ENCODE data around the gene RFX8.

Gene RFX8

DNA sequence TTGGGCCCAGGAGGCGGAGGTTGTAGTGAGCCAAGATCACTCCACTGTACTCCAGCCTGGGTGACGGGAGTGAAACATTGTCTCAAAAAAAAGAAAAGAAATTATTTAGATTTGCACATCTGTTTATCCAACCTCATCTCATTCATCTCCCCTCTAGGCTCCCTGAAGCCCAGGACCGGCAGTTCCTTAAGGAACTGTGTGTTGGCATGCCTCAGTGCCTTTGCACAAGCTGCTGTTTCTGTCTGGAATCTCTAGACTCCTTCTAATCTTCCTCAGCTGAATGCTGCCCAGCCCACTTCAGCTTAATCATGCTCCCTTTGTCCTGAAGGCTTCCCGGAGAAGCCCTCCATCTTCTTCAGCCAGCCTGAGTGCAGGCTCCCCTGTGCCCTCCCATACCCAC is 10.9 kb upstream of the RFX8 start:
- no peaks in the 10 kb centered on the region for H3K27me3 ChIP-seq
- no peak overlapping the region for H3K27ac ChIP-seq
- no peaks in the 10 kb centered on the region for H3K4me1 ChIP-seq
- intact Hi-C loops (cut with DNase I; ENCODE audit: low total_unique reads): no loop called here
- TF ChIP-seq, protein P1, sequence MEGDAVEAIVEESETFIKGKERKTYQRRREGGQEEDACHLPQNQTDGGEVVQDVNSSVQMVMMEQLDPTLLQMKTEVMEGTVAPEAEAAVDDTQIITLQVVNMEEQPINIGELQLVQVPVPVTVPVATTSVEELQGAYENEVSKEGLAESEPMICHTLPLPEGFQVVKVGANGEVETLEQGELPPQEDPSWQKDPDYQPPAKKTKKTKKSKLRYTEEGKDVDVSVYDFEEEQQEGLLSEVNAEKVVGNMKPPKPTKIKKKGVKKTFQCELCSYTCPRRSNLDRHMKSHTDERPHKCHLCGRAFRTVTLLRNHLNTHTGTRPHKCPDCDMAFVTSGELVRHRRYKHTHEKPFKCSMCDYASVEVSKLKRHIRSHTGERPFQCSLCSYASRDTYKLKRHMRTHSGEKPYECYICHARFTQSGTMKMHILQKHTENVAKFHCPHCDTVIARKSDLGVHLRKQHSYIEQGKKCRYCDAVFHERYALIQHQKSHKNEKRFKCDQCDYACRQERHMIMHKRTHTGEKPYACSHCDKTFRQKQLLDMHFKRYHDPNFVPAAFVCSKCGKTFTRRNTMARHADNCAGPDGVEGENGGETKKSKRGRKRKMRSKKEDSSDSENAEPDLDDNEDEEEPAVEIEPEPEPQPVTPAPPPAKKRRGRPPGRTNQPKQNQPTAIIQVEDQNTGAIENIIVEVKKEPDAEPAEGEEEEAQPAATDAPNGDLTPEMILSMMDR (IDR thresholded peaks at IDR 0.05): no peak
- H3K36me3 ChIP-seq: no peaks in the 10 kb centered on the region
- H3K9me3 ChIP-seq: no peaks in the 10 kb centered on the region
- no peak for DNase-seq
- H3K4me3 ChIP-seq: no peak overlapping the region

DNA sequence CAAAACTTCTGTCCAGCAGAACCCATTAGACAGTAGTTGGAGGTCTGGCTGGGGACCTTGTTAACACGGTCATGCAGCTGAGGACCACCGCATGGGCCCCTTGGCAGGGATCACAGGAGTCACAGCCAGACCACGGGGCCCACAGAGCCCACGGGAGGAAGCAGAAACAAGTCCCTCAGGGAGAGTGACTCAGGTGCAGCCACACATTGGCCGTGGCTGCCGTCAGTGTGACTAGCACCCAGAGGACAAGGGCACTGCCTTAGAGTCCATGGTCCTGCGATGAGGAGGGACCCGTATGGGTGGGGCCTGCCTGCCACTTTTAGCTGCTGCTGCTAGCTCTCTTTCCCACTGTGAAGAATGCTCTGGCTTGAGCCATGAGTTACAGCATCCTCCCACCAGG is 5.9 kb upstream of the RFX8 start:
- H3K27me3 ChIP-seq: no peaks in the 10 kb centered on the region
- no peak overlapping the region for H3K27ac ChIP-seq
- DNase-seq: no peak
- no peaks in the 10 kb centered on the region for H3K36me3 ChIP-seq
- intact Hi-C loops (cut with DNase I; ENCODE audit: low total_unique reads): no loop called here
- H3K4me1 ChIP-seq: no peaks in the 10 kb centered on the region
- H3K4me3 ChIP-seq: no peak overlapping the region
- TF ChIP-seq, protein P1 (IDR thresholded peaks at IDR 0.05): no peak
- no peaks in the 10 kb centered on the region for H3K9me3 ChIP-seq

DNA sequence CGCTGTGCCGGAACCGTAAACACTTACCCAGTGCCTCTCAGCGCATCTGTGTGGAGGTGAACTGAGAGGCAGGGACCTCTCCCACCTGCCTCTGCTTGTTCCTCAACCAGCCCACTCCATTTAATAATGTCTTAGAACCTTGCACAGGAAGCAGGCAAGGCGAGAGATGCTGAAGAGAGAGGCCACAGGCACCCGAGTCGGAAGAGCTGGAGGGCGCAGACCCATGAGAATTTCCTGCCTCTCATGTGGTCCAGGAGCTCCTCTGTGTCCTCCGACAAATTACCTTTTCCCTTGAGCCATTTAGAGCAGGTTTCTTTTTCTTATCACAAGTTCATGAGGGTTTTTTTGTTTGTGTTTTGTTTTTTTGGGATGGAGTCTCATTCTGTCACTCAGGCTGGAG is 4.9 kb upstream of the RFX8 start:
- TF ChIP-seq, protein P1 (IDR thresholded peaks at IDR 0.05): no peak
- H3K36me3 ChIP-seq: no peaks in the 10 kb centered on the region
- no peak overlapping the region for H3K27ac ChIP-seq
- H3K9me3 ChIP-seq: no peaks in the 10 kb centered on the region
- DNase-seq: no peak
- peaks cover 0 to 1% (median under 1%) of the 10 kb centered on the region in 4 donors for H3K4me1 ChIP-seq
- no peaks in the 10 kb centered on the region for H3K27me3 ChIP-seq
- intact Hi-C loops (cut with DNase I; ENCODE audit: low total_unique reads): no loop called here
- H3K4me3 ChIP-seq: no peak overlapping the region

DNA sequence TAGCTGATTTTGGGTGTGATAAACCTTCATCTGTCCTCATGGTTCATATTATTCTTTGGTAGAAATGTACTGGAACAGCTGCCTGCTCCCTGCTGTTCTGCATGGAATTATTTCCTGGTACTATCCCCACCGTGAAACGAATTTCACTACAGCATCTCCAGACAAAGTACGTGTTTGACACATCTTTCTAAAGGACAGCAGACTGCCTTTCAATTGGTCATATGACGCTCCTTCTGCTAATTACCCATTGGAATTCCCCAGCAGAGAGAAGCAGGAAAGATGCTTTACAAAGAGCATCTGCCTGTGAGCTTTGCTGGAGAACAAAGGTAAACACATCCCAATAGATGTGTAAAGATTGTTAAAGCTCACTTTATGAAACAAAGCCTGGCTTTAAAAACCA is 4.4 kb upstream of the RFX8 start:
- TF ChIP-seq, protein P1 (IDR thresholded peaks at IDR 0.05): no peak
- H3K27me3 ChIP-seq: no peaks in the 10 kb centered on the region
- no peaks in the 10 kb centered on the region for H3K9me3 ChIP-seq
- H3K36me3 ChIP-seq: no peaks in the 10 kb centered on the region
- no peak for DNase-seq
- intact Hi-C loops (cut with DNase I; ENCODE audit: low total_unique reads): no loop called here
- H3K4me3 ChIP-seq: no peak overlapping the region
- H3K4me1 ChIP-seq: peaks cover 0 to 6% (median 3%) of the 10 kb centered on the region in 4 donors
- no peak overlapping the region for H3K27ac ChIP-seq

DNA sequence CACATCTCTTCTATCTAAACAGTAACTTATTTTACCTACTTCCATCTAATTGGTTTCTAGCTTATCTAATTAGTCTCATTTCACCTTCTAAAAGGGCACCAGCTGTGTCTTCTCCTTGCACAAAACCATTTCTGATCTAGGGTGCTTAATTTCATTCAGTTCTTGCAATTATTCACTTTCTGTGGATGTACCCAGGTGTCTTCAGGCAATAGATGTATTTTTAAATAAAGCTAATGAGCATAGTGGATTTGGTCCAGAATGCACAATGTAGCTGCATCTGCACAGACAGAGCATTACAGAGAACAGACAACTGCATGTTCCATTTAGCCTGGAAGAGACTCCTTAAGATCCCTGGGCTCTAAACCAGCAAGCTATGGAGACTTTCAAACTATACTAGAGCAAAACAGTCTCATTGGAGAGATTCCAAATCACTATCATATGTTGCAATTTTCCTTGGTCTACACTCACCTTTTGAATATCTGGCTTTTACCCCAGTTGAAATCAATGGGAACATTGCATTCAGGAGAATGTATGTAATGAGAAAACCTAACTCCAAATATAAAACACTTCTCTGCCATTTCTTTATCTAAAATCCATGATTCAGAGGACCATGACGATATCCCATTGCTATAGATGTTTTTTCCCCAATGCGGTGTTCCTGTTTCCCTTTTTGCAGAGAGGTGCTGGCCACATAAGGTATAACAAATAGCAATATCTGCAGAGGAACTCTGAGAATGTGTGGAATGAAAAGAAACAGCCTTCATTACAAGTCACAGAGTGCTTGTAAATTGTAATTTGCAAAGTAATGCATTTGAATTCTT is 3.5 kb upstream of the RFX8 start:
- Histone ChIP-seq H3K4me3 (no peak overlapping the region), H3K4me1 (peaks cover 0 to 15% (median 9%) of the 10 kb centered on the region in 4 donors), H3K9me3 (no peaks in the 10 kb centered on the region), H3K36me3 (no peaks in the 10 kb centered on the region), H3K27me3 (no peaks in the 10 kb centered on the region), H3K27ac (no peak overlapping the region)
- DNase-seq: no peak
- intact Hi-C loops (cut with DNase I; ENCODE audit: low total_unique reads): no loop called here
- TF ChIP-seq, protein P1 (IDR thresholded peaks at IDR 0.05): no peak

All from tibial artery (tissue), 4 donors.